Tibial nerve (tissue), 4 donors: ENCODE results near the gene THSD7B. TPM values are rescaled to one million over a fixed set of nuclear protein-coding genes. Genes with fewer than 3 reads are reported as not detected.
A peak's percentile ranks its signal among the peaks of the same experiment; 100 is the strongest.

Source experiments
- DNase-seq, 2 donors: peaks; one replicate each; pipeline ENCODE4 v3.0.0-alpha.2; 2019; ENCODE audit warnings: low spot score in 2 of 2
- H3K27ac ChIP-seq, 4 donors: fragments of 200-600 bp; sonication (generic) in 3 of 4; one replicate each; pipeline ENCODE4 v1.5.1; 2017 to 2019; ENCODE audit warnings: mild to moderate bottlenecking in 1 of 4
- H3K27me3 ChIP-seq, 2 donors: fragments of 200-600 bp; sonication (generic) in 1 of 2; one replicate each; pipeline versions ENCODE4 v1.5.1 to v1.6.0; 2017 to 2019
- H3K36me3 ChIP-seq, 3 donors: fragments of 200-600 bp; sonication (generic); one replicate each; pipeline ENCODE4 v1.5.1; 2018 to 2019
- H3K4me1 ChIP-seq, 4 donors: fragments of 200-600 bp; sonication (generic) in 3 of 4; one replicate each; pipeline ENCODE4 v1.5.1; 2017 to 2019
- H3K4me3 ChIP-seq, 4 donors: fragments of 200-600 bp; sonication (generic) in 3 of 4; one replicate each; pipeline ENCODE4 v1.5.1; 2017 to 2019; ENCODE audit warnings: mild to moderate bottlenecking in 1 of 4, moderate library complexity in 1 of 4
- H3K9me3 ChIP-seq, 4 donors: fragments of 200-600 bp; sonication (generic) in 3 of 4; one replicate each; pipeline ENCODE4 v1.5.1; 2017 to 2019
- CTCF ChIP-seq, 5 experiments: fragments of 200-600 bp in 3 of 5; fragments of 450-650 bp in 2 of 5; sonication (generic) in 3 of 5; IDR thresholded peaks; one replicate each; pipeline ENCODE4 v1.5.1; 2016 to 2019; ENCODE audit warnings: antibody characterized with exemption in 5 of 5, mild to moderate bottlenecking in 3 of 5, moderate library complexity in 2 of 5
- EP300 ChIP-seq, 2 donors: sonication (generic); formaldehyde crosslinking; IDR thresholded peaks; one replicate each; pipeline ENCODE4 v1.6.1; 2017; ENCODE audit warnings: antibody characterized with exemption in 2 of 2, mild to moderate bottlenecking in 1 of 2
- POLR2A ChIP-seq, 2 donors: fragments of 450-650 bp; IDR thresholded peaks; one replicate each; pipeline ENCODE4 v1.6.1; 2017; ENCODE audit warnings: antibody characterized with exemption in 2 of 2, mild to moderate bottlenecking in 2 of 2, moderate library complexity in 2 of 2
- WGBS, 2 donors: methylation state at CpG; one replicate each; pipeline ENCODE4 v1.1.5; 2018; 5-methylcytosine and 5-hydroxymethylcytosine counted together
- total RNA-seq, 4 donors: library from RNA; depleted of rRNA; stranded (reverse); fragments of >200 nt; gene quantifications; one replicate each; pipeline ENCODE4 v1.1.0, GENCODE V29; 2016

The THSD7B gene
- total RNA-seq, 4 donors from 2014 or later, result 1.5 to 13.8 (median 6.7) TPM

GRCh38 chr2:136920652-136921333, 155.4 kb downstream of the THSD7B start:
- Histone ChIP-seq H3K27me3 (no peaks in the 10 kb centered on the region), H3K4me3 (no peak overlapping the region), H3K4me1 (no peaks in the 10 kb centered on the region), H3K9me3 (peaks cover 0 to 8% (median 0%) of the 10 kb centered on the region in 4 donors), H3K27ac (no peak overlapping the region), H3K36me3 (no peaks in the 10 kb centered on the region)
- no peak for DNase-seq
- no peak for TF ChIP-seq CTCF (IDR thresholded peaks at IDR 0.05)
- no peak for TF ChIP-seq POLR2A (IDR thresholded peaks at IDR 0.05)
- no peak for TF ChIP-seq EP300 (IDR thresholded peaks at IDR 0.05)
- WGBS, 2 donors, result 72 to 79% methylated on average over 6 to 9 of the region's 9 CpGs

GRCh38 chr2:136927156-136927555, 161.8 kb downstream of the THSD7B start:
- WGBS, 2 donors, result 44 to 73% methylated on average over 3 of the region's 3 CpGs
- Histone ChIP-seq H3K9me3 (peaks cover 0 to 3% (median 0%) of the 10 kb centered on the region in 4 donors), H3K4me1 (no peaks in the 10 kb centered on the region), H3K4me3 (no peak overlapping the region), H3K36me3 (no peaks in the 10 kb centered on the region), H3K27me3 (no peaks in the 10 kb centered on the region), H3K27ac (no peak overlapping the region)
- no peak for DNase-seq
- TF ChIP-seq EP300 (IDR thresholded peaks at IDR 0.05) (no peak), CTCF (IDR thresholded peaks at IDR 0.05) (no peak), POLR2A (IDR thresholded peaks at IDR 0.05) (no peak)

- Histone ChIP-seq H3K4me1 (no peaks in the 10 kb centered on the region), H3K9me3 (no peaks in the 10 kb centered on the region), H3K36me3 (no peaks in the 10 kb centered on the region), H3K27ac (no peak overlapping the region), H3K27me3 (no peaks in the 10 kb centered on the region), H3K4me3 (no peak overlapping the region)
- TF ChIP-seq POLR2A (IDR thresholded peaks at IDR 0.05) (no peak), EP300 (IDR thresholded peaks at IDR 0.05) (no peak), CTCF (IDR thresholded peaks at IDR 0.05) (no peak)
- no peak for DNase-seq
- 48 to 57% methylated on average over 2 of the region's 2 CpGs for WGBS, 2 donors
These were observed 164.2 kb downstream of the THSD7B start for GRCh38 chr2:136929531-136929930.

- Histone ChIP-seq H3K4me3 (no peak overlapping the region), H3K27me3 (no peaks in the 10 kb centered on the region), H3K9me3 (peaks cover 0 to 6% (median 0%) of the 10 kb centered on the region in 4 donors), H3K4me1 (no peaks in the 10 kb centered on the region), H3K27ac (no peak overlapping the region), H3K36me3 (no peaks in the 10 kb centered on the region)
- 43 to 54% methylated on average over 3 of the region's 3 CpGs for WGBS, 2 donors
- no peak for DNase-seq
- TF ChIP-seq EP300 (IDR thresholded peaks at IDR 0.05) (no peak), CTCF (IDR thresholded peaks at IDR 0.05) (peak in 2 of 5 experiments; percentile 30 to 40)
These were observed 167.4 kb downstream of the THSD7B start for GRCh38 chr2:136932700-136933099.

GRCh38 chr2:136935119-136935518, 169.8 kb downstream of the THSD7B start:
- Histone ChIP-seq H3K27me3 (no peaks in the 10 kb centered on the region), H3K27ac (no peak overlapping the region), H3K4me3 (no peak overlapping the region), H3K9me3 (peaks cover 0 to 6% (median 0%) of the 10 kb centered on the region in 4 donors), H3K36me3 (no peaks in the 10 kb centered on the region), H3K4me1 (no peaks in the 10 kb centered on the region)
- TF ChIP-seq POLR2A (IDR thresholded peaks at IDR 0.05), result no peak
- no peak for TF ChIP-seq EP300 (IDR thresholded peaks at IDR 0.05)
- TF ChIP-seq CTCF (IDR thresholded peaks at IDR 0.05), result no peak
- 95 to 98% methylated on average over 1 of the region's 1 CpG for WGBS, 2 donors
- no peak for DNase-seq
